Glutamatergic neuron (in vitro differentiated cells): Measurements from ENCODE around the gene LIPC. TPM values are rescaled to one million over a fixed set of nuclear protein-coding genes. Genes with fewer than 3 reads are reported as not detected.

Experiments
- DNase-seq: peaks from one replicate; pipeline ENCODE4 v3.0.0; 2022
- H3K27ac Mint-ChIP-seq: one replicate; pipeline ENCODE4 v1.8.0; 2020; ENCODE audit warnings: mild to moderate bottlenecking, mixed read lengths, inconsistent platforms; ENCODE audit not compliant: unreplicated experiment
- H3K27me3 Mint-ChIP-seq: one replicate; pipeline ENCODE4 v1.8.0; 2020; ENCODE audit warnings: mild to moderate bottlenecking, moderate library complexity, mixed read lengths, inconsistent platforms; ENCODE audit not compliant: unreplicated experiment
- H3K36me3 Mint-ChIP-seq: one replicate; pipeline ENCODE4 v1.8.0; 2020; ENCODE audit warnings: mild to moderate bottlenecking, mixed read lengths, inconsistent platforms; ENCODE audit not compliant: unreplicated experiment
- H3K4me1 Mint-ChIP-seq: one replicate; pipeline ENCODE4 v1.8.0; 2020; ENCODE audit warnings: mild to moderate bottlenecking, low read depth, mixed read lengths, inconsistent platforms; ENCODE audit not compliant: unreplicated experiment
- H3K4me3 Mint-ChIP-seq: one replicate; pipeline ENCODE4 v1.8.0; 2020; ENCODE audit warnings: mild to moderate bottlenecking, mixed read lengths, inconsistent platforms; ENCODE audit not compliant: unreplicated experiment
- H3K9me3 Mint-ChIP-seq: one replicate; pipeline ENCODE4 v1.8.0; 2020; ENCODE audit warnings: mild to moderate bottlenecking, moderate library complexity, mixed read lengths, inconsistent platforms; ENCODE audit not compliant: unreplicated experiment
- CTCF ChIP-seq: fragments of 200-600 bp; sonication (generic); IDR thresholded peaks from one replicate; pipeline ENCODE4 v1.5.0; 2021; ENCODE audit not compliant: partially characterized antibody, unreplicated experiment
- total RNA-seq: library from RNA; stranded (reverse); fragmentation: NEBNext Ultra II Directional; extraction: Animal tissue kit (Norgen Biotek cat#: 25700); gene quantifications from one replicate; pipeline ENCODE4 v1.2.1, GENCODE V29; 2021; ENCODE audit not compliant: unreplicated experiment

Gene LIPC
- total RNA-seq, 1 donor from 2014 or later, result not detected

- no peaks in the 10 kb centered on the region for H3K36me3 Mint-ChIP-seq
- H3K4me1 Mint-ChIP-seq, result no peaks in the 10 kb centered on the region
- H3K4me3 Mint-ChIP-seq, result no peak overlapping the region
- H3K27ac Mint-ChIP-seq, result no peak overlapping the region
- DNase-seq, result no peak
- peaks cover 2% of the 10 kb centered on the region for H3K9me3 Mint-ChIP-seq
- peaks cover 2% of the 10 kb centered on the region for H3K27me3 Mint-ChIP-seq
- TF ChIP-seq CTCF, result no peak
Measured at GRCh38 chr15:58467722-58468423, 36.1 kb downstream of the LIPC start.

GRCh38 chr15:58469432-58470353 lies 37.9 kb downstream of the LIPC start:
- no peak for DNase-seq
- Mint-ChIP-seq H3K36me3 (no peaks in the 10 kb centered on the region), H3K4me3 (no peak overlapping the region), H3K27ac (no peak overlapping the region), H3K27me3 (peaks cover 2% of the 10 kb centered on the region), H3K4me1 (no peaks in the 10 kb centered on the region), H3K9me3 (peaks cover 4% of the 10 kb centered on the region)
- TF ChIP-seq CTCF, result no peak

DNA sequence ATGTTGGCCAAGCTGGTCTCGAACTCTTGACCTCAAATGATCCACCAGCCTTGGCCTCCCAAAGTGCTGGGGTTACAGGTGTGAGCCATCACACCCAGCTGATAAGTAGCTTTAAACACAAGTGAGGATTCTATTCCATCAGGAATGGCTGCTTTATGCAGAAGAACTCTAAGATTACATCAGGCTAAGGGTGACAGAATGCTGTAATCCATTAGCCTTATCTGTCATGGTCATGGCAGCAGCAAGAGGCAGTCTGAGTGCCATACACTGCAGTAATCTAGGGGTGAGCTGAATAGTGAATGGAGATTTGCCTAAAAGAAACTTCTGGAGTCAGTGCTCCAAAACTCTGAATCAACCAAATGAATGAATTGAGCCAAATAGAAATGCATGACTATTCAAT lies 39.6 kb downstream of the LIPC start:
- no peak overlapping the region for H3K27ac Mint-ChIP-seq
- no peak for TF ChIP-seq CTCF
- peaks cover 2% of the 10 kb centered on the region for H3K27me3 Mint-ChIP-seq
- no peak for DNase-seq
- no peaks in the 10 kb centered on the region for H3K36me3 Mint-ChIP-seq
- H3K4me3 Mint-ChIP-seq, result no peak overlapping the region
- peaks cover 6% of the 10 kb centered on the region for H3K9me3 Mint-ChIP-seq
- no peaks in the 10 kb centered on the region for H3K4me1 Mint-ChIP-seq

GRCh38 chr15:58472221-58472620 lies 40.4 kb downstream of the LIPC start:
- DNase-seq, result no peak
- H3K9me3 Mint-ChIP-seq, result peaks cover 6% of the 10 kb centered on the region
- no peak overlapping the region for H3K4me3 Mint-ChIP-seq
- H3K27me3 Mint-ChIP-seq, result peaks cover 2% of the 10 kb centered on the region
- H3K4me1 Mint-ChIP-seq, result no peaks in the 10 kb centered on the region
- H3K36me3 Mint-ChIP-seq, result no peaks in the 10 kb centered on the region
- no peak for TF ChIP-seq CTCF
- H3K27ac Mint-ChIP-seq, result no peak overlapping the region
